Prostate gland (tissue), 2 donors: ENCODE results near the gene CHCHD10. TPM values are rescaled to one million over a fixed set of nuclear protein-coding genes. Genes with fewer than 3 reads are reported as not detected.

ENCODE experiments used
- DNase-seq: peaks from one replicate; pipeline ENCODE4 v3.0.0-alpha.2; 2019; ENCODE audit warnings: low spot score
- H3K27ac ChIP-seq, 2 donors: fragments of 200-600 bp; sonication (generic); 2 replicates each; pipeline ENCODE4 v1.5.1; 2017 to 2019
- H3K27me3 ChIP-seq: fragments of 200-600 bp; sonication (generic); replicated peaks from 2 replicates; pipeline ENCODE4 v1.5.1; 2019; ENCODE audit not compliant: insufficient read depth
- H3K36me3 ChIP-seq, 2 donors: fragments of 200-600 bp; sonication (generic); 1 replicate in 1 of 2; 2 replicates in 1 of 2; pipeline versions ENCODE4 v1.5.1 to v1.8.1; 2017 to 2019
- H3K4me1 ChIP-seq: fragments of 200-600 bp; sonication (generic); replicated peaks from 2 replicates; pipeline ENCODE4 v1.5.1; 2019
- H3K4me3 ChIP-seq, 2 donors: fragments of 200-600 bp; sonication (generic); 2 replicates each; pipeline ENCODE4 v1.5.1; 2017 to 2019
- H3K9me3 ChIP-seq: fragments of 200-600 bp; sonication (generic); 2 replicates; pipeline ENCODE4 v1.5.1; 2017
- CTCF ChIP-seq, 4 experiments: fragments of 200-600 bp in 2 of 4; fragments of 450-650 bp in 2 of 4; sonication (generic) in 2 of 4; IDR thresholded peaks; 1 replicate in 3 of 4; 2 replicates in 1 of 4; pipeline ENCODE4 v1.5.1; 2016 to 2019; ENCODE audit warnings: antibody characterized with exemption in 4 of 4, mild to moderate bottlenecking in 2 of 4, moderate library complexity in 2 of 4
- POLR2A ChIP-seq: fragments of 450-650 bp; IDR thresholded peaks from one replicate; pipeline ENCODE4 v1.6.1; 2016; ENCODE audit warnings: antibody characterized with exemption, mild to moderate bottlenecking
- POLR2AphosphoS5 ChIP-seq: sonication (generic); formaldehyde crosslinking; IDR thresholded peaks from one replicate; pipeline ENCODE4 v1.6.1; 2017; ENCODE audit warnings: antibody characterized with exemption
- WGBS: methylation state at CpG from one replicate; pipeline ENCODE4 v1.1.5; 2018; 5-methylcytosine and 5-hydroxymethylcytosine counted together
- intact Hi-C: fragments of 100-400 bp; cut with DNase I; formaldehyde crosslinking; loops from one replicate; pipeline ENCODE4 v1.14.2; 2022
- total RNA-seq, 2 donors: library from RNA; depleted of rRNA; stranded (reverse); fragments of >200 nt; gene quantifications; one replicate each; pipeline ENCODE4 v1.1.0, GENCODE V29; 2016

Gene CHCHD10
- total RNA-seq, 2 donors from 2014 or later = 17.3 to 59.3 TPM

DNA sequence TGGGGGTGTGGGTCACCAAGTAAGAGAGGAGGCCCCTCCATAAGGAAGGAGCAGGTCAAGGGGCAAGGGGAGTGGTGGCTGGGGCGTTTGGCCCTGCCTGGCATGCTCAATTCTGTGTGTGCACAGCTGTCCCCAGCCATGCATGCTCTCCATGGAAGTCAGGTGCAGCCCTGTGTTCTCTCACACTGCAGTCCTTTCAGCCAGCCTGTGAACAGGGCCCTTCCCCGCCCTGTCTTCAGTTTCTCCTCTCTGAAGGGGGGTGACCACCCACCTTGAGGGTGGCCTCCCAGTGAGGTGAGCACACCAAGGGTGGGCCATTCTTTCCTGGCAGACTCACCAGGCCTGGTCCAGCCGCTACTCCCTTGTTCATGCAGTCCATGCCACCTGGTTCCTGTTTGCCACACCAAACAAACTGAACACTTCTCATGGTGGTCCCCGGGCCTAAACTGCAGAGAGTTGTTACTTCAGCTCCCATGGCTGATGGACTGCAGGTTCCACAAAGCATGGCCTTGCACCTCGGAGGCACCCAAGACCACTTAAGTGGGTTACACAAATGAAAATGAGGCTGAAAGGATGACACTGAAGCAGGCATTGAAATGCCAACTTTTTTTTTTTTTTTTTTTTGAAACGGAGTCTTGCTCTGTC, 1.7 kb upstream of the CHCHD10 start:
- no peaks in the 10 kb centered on the region for H3K36me3 ChIP-seq
- H3K27ac ChIP-seq = no peak overlapping the region
- no peak for TF ChIP-seq CTCF (IDR thresholded peaks at IDR 0.05)
- TF ChIP-seq POLR2A = no peak
- TF ChIP-seq POLR2AphosphoS5 = no peak
- intact Hi-C loops = loop anchor here (5.0 kb wide), 1 partner anchor 227 kb away; no protein-coding TSS in a partner anchor
- H3K27me3 ChIP-seq = no peaks in the 10 kb centered on the region
- WGBS = 68% methylated on average over 6 of the region's 6 CpGs
- peaks cover 6% of the 10 kb centered on the region for H3K4me1 ChIP-seq
- no peak for DNase-seq
- no peak overlapping the region for H3K4me3 ChIP-seq
- no peaks in the 10 kb centered on the region for H3K9me3 ChIP-seq

GRCh38 chr22:23767303-23767672, 484 bp downstream of the CHCHD10 start:
- intact Hi-C loops = loop anchor here (2.0 to 5.0 kb wide), 2 partner anchors 74 to 225 kb away; no protein-coding TSS in a partner anchor
- TF ChIP-seq POLR2A = no peak
- TF ChIP-seq CTCF (IDR thresholded peaks at IDR 0.05) = no peak
- no peak for TF ChIP-seq POLR2AphosphoS5
- Histone ChIP-seq H3K4me3 (peak overlapping the region; percentile 54 to 59), H3K4me1 (peaks cover 4% of the 10 kb centered on the region), H3K36me3 (no peaks in the 10 kb centered on the region), H3K9me3 (no peaks in the 10 kb centered on the region), H3K27ac (peak overlapping the region; percentile 78 to 84), H3K27me3 (no peaks in the 10 kb centered on the region)
- DNase-seq = no peak
- 30% methylated on average over 5 of the region's 27 CpGs for WGBS

DNA sequence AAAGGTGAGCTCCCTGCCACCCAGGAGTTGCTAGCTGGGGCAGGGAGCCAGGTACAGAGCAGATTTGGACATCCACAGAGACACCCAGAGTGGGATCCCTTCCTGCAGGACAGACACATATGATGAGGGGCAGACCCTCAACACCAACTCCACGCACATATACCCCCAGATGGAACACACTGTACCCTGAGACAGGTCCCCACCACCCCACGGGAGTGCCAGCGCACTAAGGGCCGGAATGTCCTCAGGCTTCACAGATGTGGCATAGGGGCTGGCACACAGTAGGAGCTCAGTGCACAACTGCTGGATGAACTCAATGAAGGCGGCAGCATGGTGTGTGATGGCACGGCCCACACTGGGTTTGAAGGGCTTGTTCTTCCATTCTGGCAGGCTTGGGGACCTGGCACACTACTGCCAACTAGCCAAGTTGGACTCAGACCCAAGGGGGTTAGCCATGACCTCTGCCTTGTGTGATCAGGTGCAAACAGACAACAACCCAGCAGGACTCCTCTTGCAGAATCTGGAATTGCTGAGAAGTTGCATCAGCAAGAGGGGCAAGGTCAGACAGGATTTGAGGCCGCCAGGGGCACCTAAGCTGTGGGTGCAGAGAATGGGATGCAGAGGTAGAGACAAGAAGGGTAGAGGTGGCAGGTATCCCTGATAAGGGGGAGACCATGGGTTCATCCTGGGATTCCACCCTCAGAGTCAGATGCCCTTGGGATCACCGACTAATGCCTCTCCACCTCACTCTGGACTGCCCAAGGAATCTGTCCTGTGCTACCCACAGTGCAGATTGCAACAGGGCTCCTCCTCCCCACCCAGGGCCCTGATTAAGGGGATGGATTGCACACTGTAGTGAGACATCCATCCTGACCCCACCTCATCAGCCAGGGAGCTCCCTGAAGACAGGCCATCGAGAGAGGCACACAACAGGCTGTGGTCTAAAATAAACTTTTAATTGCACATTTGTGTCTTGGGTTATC, 2.6 kb downstream of the CHCHD10 start:
- H3K27ac ChIP-seq = no peak overlapping the region
- H3K4me1 ChIP-seq = peaks cover 3% of the 10 kb centered on the region
- TF ChIP-seq POLR2AphosphoS5 (no peak), POLR2A (no peak), CTCF (IDR thresholded peaks at IDR 0.05) (no peak)
- 86% methylated on average over 9 of the region's 9 CpGs for WGBS
- no peak overlapping the region for H3K4me3 ChIP-seq
- DNase-seq = no peak
- intact Hi-C loops = loop anchor here (5.0 kb wide), 1 partner anchor 223 kb away; no protein-coding TSS in a partner anchor
- no peaks in the 10 kb centered on the region for H3K27me3 ChIP-seq
- no peaks in the 10 kb centered on the region for H3K36me3 ChIP-seq
- H3K9me3 ChIP-seq = no peaks in the 10 kb centered on the region

- intact Hi-C loops = no loop called here
- Histone ChIP-seq H3K4me1 (peaks cover 3% of the 10 kb centered on the region), H3K36me3 (no peaks in the 10 kb centered on the region), H3K9me3 (no peaks in the 10 kb centered on the region), H3K27me3 (no peaks in the 10 kb centered on the region), H3K4me3 (no peak overlapping the region), H3K27ac (no peak overlapping the region)
- 49% methylated on average over 5 of the region's 7 CpGs for WGBS
- TF ChIP-seq CTCF (IDR thresholded peaks at IDR 0.05) (no peak), POLR2A (no peak), POLR2AphosphoS5 (no peak)
- DNase-seq = no peak
Measured at GRCh38 chr22:23763954-23764353, 3.8 kb downstream of the CHCHD10 start.
